Ishikawa (cell line): ENCODE results near the gene DCLRE1A.

Experiments used
- CEBPB ChIP-seq: IDR thresholded peaks from 2 replicates; pipeline ENCODE4 v1.6.1; 2012
- CREB1 ChIP-seq: IDR thresholded peaks from 2 replicates; pipeline ENCODE4 v1.6.1; 2012; ENCODE audit warnings: low read depth
- EGR1 ChIP-seq: IDR thresholded peaks from 2 replicates; pipeline ENCODE4 v1.6.1; 2012
- EP300 ChIP-seq: IDR thresholded peaks from 2 replicates; pipeline ENCODE4 v1.6.1; 2012; ENCODE audit warnings: borderline replicate concordance
- FOXM1 ChIP-seq: IDR thresholded peaks from 2 replicates; pipeline ENCODE4 v1.6.1; 2012; ENCODE audit warnings: low read depth, borderline replicate concordance
- NFIC ChIP-seq: IDR thresholded peaks from 2 replicates; pipeline ENCODE4 v1.6.1; 2012
- RAD21 ChIP-seq: IDR thresholded peaks from 2 replicates; pipeline ENCODE4 v1.6.1; 2012; ENCODE audit warnings: low read depth
- TAF1 ChIP-seq: IDR thresholded peaks from 2 replicates; pipeline ENCODE4 v1.6.1; 2012; ENCODE audit warnings: low read depth, mild to moderate bottlenecking
- TCF12 ChIP-seq: IDR thresholded peaks from 2 replicates; pipeline ENCODE4 v1.6.1; 2012; ENCODE audit warnings: low read depth
- TEAD4 ChIP-seq: IDR thresholded peaks from 2 replicates; pipeline ENCODE4 v1.6.1; 2012
- YY1 ChIP-seq: IDR thresholded peaks from 2 replicates; pipeline ENCODE4 v1.6.1; 2012; ENCODE audit warnings: low read depth
- TF ChIP-seq, protein P1 (sequence below): IDR thresholded peaks from 2 replicates; pipeline ENCODE4 v1.6.1; 2012
- TF ChIP-seq, protein P2 (sequence below): IDR thresholded peaks from 2 replicates; pipeline ENCODE4 v1.6.1; 2012; ENCODE audit warnings: low read depth, mild to moderate bottlenecking
- TF ChIP-seq, protein P3 (sequence below): IDR thresholded peaks from 2 replicates; pipeline ENCODE4 v1.6.1; 2012

DNA sequence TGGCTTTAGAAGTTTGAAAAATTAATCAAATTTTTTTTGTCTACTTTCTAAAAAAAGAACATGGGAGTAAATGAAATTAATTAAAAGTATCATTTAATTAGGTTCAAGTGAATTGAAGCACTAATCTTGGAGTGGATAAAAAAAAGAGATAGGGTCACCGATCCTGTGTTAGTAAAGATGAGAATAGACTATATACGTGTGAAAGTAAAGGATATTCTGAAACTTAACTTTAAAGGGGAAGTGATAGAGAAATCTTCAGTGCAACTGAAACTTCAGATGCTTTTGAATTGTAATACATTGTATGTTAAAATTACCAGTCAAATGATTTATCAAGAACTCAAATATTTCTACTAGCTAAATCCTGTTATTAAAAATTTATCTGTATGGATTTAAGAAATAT, 5.4 kb upstream of the DCLRE1A start:
- TF ChIP-seq, protein P1, sequence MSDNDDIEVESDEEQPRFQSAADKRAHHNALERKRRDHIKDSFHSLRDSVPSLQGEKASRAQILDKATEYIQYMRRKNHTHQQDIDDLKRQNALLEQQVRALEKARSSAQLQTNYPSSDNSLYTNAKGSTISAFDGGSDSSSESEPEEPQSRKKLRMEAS: no peak
- TF ChIP-seq YY1 (no peak), EP300 (no peak), CREB1 (no peak), EGR1 (no peak), RAD21 (no peak), FOXM1 (no peak), TAF1 (no peak), NFIC (no peak), TCF12 (no peak), CEBPB (no peak), TEAD4 (no peak)
- TF ChIP-seq, protein P2, sequence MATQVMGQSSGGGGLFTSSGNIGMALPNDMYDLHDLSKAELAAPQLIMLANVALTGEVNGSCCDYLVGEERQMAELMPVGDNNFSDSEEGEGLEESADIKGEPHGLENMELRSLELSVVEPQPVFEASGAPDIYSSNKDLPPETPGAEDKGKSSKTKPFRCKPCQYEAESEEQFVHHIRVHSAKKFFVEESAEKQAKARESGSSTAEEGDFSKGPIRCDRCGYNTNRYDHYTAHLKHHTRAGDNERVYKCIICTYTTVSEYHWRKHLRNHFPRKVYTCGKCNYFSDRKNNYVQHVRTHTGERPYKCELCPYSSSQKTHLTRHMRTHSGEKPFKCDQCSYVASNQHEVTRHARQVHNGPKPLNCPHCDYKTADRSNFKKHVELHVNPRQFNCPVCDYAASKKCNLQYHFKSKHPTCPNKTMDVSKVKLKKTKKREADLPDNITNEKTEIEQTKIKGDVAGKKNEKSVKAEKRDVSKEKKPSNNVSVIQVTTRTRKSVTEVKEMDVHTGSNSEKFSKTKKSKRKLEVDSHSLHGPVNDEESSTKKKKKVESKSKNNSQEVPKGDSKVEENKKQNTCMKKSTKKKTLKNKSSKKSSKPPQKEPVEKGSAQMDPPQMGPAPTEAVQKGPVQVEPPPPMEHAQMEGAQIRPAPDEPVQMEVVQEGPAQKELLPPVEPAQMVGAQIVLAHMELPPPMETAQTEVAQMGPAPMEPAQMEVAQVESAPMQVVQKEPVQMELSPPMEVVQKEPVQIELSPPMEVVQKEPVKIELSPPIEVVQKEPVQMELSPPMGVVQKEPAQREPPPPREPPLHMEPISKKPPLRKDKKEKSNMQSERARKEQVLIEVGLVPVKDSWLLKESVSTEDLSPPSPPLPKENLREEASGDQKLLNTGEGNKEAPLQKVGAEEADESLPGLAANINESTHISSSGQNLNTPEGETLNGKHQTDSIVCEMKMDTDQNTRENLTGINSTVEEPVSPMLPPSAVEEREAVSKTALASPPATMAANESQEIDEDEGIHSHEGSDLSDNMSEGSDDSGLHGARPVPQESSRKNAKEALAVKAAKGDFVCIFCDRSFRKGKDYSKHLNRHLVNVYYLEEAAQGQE: no peak
- TF ChIP-seq, protein P3, sequence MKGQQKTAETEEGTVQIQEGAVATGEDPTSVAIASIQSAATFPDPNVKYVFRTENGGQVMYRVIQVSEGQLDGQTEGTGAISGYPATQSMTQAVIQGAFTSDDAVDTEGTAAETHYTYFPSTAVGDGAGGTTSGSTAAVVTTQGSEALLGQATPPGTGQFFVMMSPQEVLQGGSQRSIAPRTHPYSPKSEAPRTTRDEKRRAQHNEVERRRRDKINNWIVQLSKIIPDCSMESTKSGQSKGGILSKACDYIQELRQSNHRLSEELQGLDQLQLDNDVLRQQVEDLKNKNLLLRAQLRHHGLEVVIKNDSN: no peak
